HepG2 (cell line): ENCODE data around the gene SMAD7. TPM values are rescaled to one million over a fixed set of nuclear protein-coding genes. Genes with fewer than 3 reads are reported as not detected.

Experiments
- ATAC-seq: fragments of 200-7000 bp; cut with Tn5 transposase; 3 replicates; pipeline ENCODE4 v1.9.1; 2020; ENCODE audit warnings: mild to moderate bottlenecking, moderate library complexity
- BruUV-seq: library from RNA; stranded (reverse); fragments of 400-500 nt; replicated peaks from 2 replicates; lab custom pipeline; 2021; lab: Mats Ljungman, UMichigan
- CTCF ChIA-PET: fragments of 300-600 bp; formaldehyde crosslinking; extraction: SDS; loops from one replicate; lab custom pipeline; 2021; ENCODE audit warnings: low total read pairs, inconsistent platforms, low intra/inter-chr PET ratio; lab: Yijun Ruan, JAX
- POLR2A ChIA-PET: fragments of 350-600 bp; sonication (Branson Sonifier 250); formaldehyde crosslinking; loops from one replicate; lab custom pipeline; 2020; ENCODE audit warnings: antibody characterized with exemption, inconsistent platforms; lab: Yijun Ruan, JAX
- DNase-seq: peaks from one replicate; pipeline ENCODE4 v3.0.0-alpha.2; 2015; ENCODE audit warnings: low spot score
- FAIRE-seq: peaks from 3 replicates; lab custom pipeline; 2011; peaks lifted over from hg19 to GRCh38; lab: Jason Lieb, UNC
- H2AFZ ChIP-seq: one replicate; pipeline ENCODE4 v1.6.1; 2011; ENCODE audit warnings: low read length, inconsistent platforms
- H3K27ac ChIP-seq: fragments of 300-600 bp; 3 replicates; pipeline ENCODE4 v1.8.0; 2011; ENCODE audit warnings: mixed run types, mild to moderate bottlenecking, mixed read lengths, low read length, inconsistent platforms; ENCODE audit not compliant: insufficient read depth; ENCODE audit errors: extremely low read length
- H3K27me3 ChIP-seq, 2 experiments: fragments of 200-600 bp in 1 of 2; 2 replicates in 1 of 2; 3 replicates in 1 of 2; pipeline versions ENCODE4 v1.6.0 to v1.8.0; 2011; ENCODE audit warnings: low read length in 2 of 2, mild to moderate bottlenecking in 2 of 2, moderate library complexity in 2 of 2, inconsistent platforms in 1 of 2; ENCODE audit not compliant: insufficient read depth in 2 of 2, control insufficient read depth in 1 of 2
- H3K36me3 ChIP-seq, 2 experiments: fragments of 200-600 bp in 1 of 2; replicated peaks in 1 of 2; 2 replicates in 1 of 2; 3 replicates in 1 of 2; pipeline versions ENCODE4 v1.5.1 to v1.8.0; 2011; ENCODE audit warnings: low read length in 2 of 2, inconsistent platforms in 1 of 2; ENCODE audit not compliant: insufficient read depth in 2 of 2, control insufficient read depth in 1 of 2
- H3K4me1 ChIP-seq: 2 replicates; pipeline ENCODE4 v1.5.1; 2012; ENCODE audit warnings: low read length, inconsistent platforms; ENCODE audit not compliant: insufficient read depth
- H3K4me2 ChIP-seq: 2 replicates; pipeline ENCODE4 v1.6.0; 2011; ENCODE audit warnings: low read depth, low read length, inconsistent platforms
- H3K4me3 ChIP-seq, 3 experiments: fragments of 200-600 bp in 1 of 3; sonication (generic), shearing (Covaris generic) in 1 of 3; replicated peaks in 1 of 3; 2 replicates each; pipeline ENCODE4 v1.5.1; 2011 to 2016; ENCODE audit warnings: low read length in 3 of 3, inconsistent platforms in 2 of 3, low read depth in 2 of 3, mild to moderate bottlenecking in 2 of 3, control low read depth in 1 of 3, mixed read lengths in 1 of 3; ENCODE audit not compliant: insufficient read depth in 1 of 3
- H3K79me2 ChIP-seq: one replicate; pipeline ENCODE4 v1.6.1; 2011; ENCODE audit warnings: low read length, inconsistent platforms; ENCODE audit not compliant: insufficient read depth
- H3K9ac ChIP-seq: 2 replicates; pipeline ENCODE4 v1.6.0; 2011; ENCODE audit warnings: mild to moderate bottlenecking, low read depth, low read length, inconsistent platforms; ENCODE audit not compliant: insufficient read depth
- H3K9me3 ChIP-seq: 2 replicates; pipeline ENCODE4 v1.5.1; 2012; ENCODE audit warnings: mild to moderate bottlenecking, low read length
- H4K20me1 ChIP-seq: 2 replicates; pipeline ENCODE4 v1.6.0; 2011; ENCODE audit warnings: inconsistent platforms, mild to moderate bottlenecking, low read length, moderate library complexity; ENCODE audit not compliant: insufficient read depth
- BRCA1 ChIP-seq: sonication (generic); formaldehyde crosslinking; IDR thresholded peaks from 2 replicates; pipeline ENCODE4 v1.4.0; 2020; ENCODE audit warnings: missing genetic modification reagents
- PREB ChIP-seq: sonication (generic); formaldehyde crosslinking; IDR thresholded peaks from 2 replicates; pipeline ENCODE4 v1.4.0; 2020; ENCODE audit warnings: missing genetic modification reagents
- RFX1 ChIP-seq: fragments of 450-650 bp; IDR thresholded peaks from 2 replicates; pipeline ENCODE4 v1.6.1; 2017
- RFX5 ChIP-seq: IDR thresholded peaks from 2 replicates; pipeline ENCODE4 v1.6.1; 2011; ENCODE audit warnings: low read depth, low read length, improper control_type of control experiment
- TCF7 ChIP-seq: sonication (generic); IDR thresholded peaks from 2 replicates; pipeline ENCODE4 v1.6.1; 2016; ENCODE audit warnings: antibody characterized with exemption, low read depth
- ZFP62 ChIP-seq: sonication (generic); formaldehyde crosslinking; IDR thresholded peaks from 2 replicates; pipeline ENCODE4 v1.4.0; 2020; ENCODE audit warnings: missing genetic modification reagents
- ZNF10 ChIP-seq: sonication (generic); formaldehyde crosslinking; IDR thresholded peaks from 2 replicates; pipeline ENCODE4 v1.4.0; 2020; ENCODE audit warnings: mild to moderate bottlenecking, low read depth, missing genetic modification reagents, borderline replicate concordance
- ZNF572 ChIP-seq: sonication (generic); formaldehyde crosslinking; IDR thresholded peaks from 2 replicates; pipeline ENCODE4 v1.5.1; 2020; ENCODE audit warnings: mild to moderate bottlenecking, missing genetic modification reagents
- ZNF644 ChIP-seq: IDR thresholded peaks from 2 replicates; pipeline ENCODE4 v1.6.1; 2016; ENCODE audit warnings: low read depth
- ZNF672 ChIP-seq: sonication (generic); formaldehyde crosslinking; IDR thresholded peaks from 2 replicates; pipeline ENCODE4 v1.8.1; 2022; ENCODE audit warnings: missing genetic modification reagents
- WGBS: methylation state at CpG from one replicate; pipeline ENCODE4 v1.1.6; 2017; ENCODE audit warnings: low lambda C conversion rate; 5-methylcytosine and 5-hydroxymethylcytosine counted together
- in situ Hi-C: cut with HindIII; loops from 2 replicates; pipeline ENCODE4 v1.10.0; 2017; ENCODE audit warnings: low pct_unique_long_range_greater_than_20kb; ENCODE audit not compliant: extremely low pct_ligation_motif_present
- intact Hi-C: fragments of 100-400 bp; cut with micrococcal nuclease; formaldehyde crosslinking; loops from one replicate; pipeline ENCODE4 v1.10.0; 2022; ENCODE audit not compliant: unreplicated experiment
- polyA plus RNA-seq, 8 experiments: library from polyadenylated mRNA; depleted of rRNA in 3 of 8; stranded (reverse) in 7 of 8; unstranded in 1 of 8; fragments of >200 nt; fragmentation: Illumina TruSeq in 4 of 8; extraction: Trizol in 4 of 8; gene quantifications; 2 replicates each; pipeline versions ENCODE4 v1.2.1 to v1.2.3, GENCODE V29; 2011 to 2016; ENCODE audit warnings: low read depth in 4 of 8, missing spikeins in 1 of 8, mixed read lengths in 1 of 8; ENCODE audit not compliant: insufficient read depth in 1 of 8
- total RNA-seq, 5 experiments: library from RNA; depleted of rRNA; stranded (reverse); fragments of >200 nt; fragmentation: Illumina TruSeq; extraction: Trizol; gene quantifications; 2 replicates each; pipeline ENCODE4 v1.2.3, GENCODE V29; 2016; ENCODE audit warnings: low read depth in 1 of 5

The SMAD7 gene
- total and polyA plus RNA-seq, 2 of the 13 experiments (the other 11 are each of a cell fraction or from before 2014, with no cell fraction given), result 17.4 to 24.7 TPM

DNA sequence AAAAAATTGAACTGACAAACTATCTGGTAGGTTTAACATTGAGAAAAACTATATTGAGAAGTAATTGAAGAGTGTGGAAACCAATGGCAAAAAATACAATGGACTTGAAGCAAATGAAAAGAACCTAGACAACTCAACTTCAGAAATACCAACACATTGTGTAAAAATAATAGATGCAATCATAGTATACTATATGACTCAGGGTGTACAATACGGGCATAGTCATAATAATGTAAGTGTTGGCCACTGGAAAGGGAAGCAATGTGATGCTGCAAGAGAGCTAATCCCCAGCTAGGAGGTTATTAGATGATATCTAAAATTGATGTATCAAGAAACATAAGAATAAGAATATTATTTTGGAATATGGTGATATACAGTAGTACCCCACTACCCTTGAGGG, 45.3 kb downstream of the SMAD7 start:
- Histone ChIP-seq H4K20me1 (no peaks in the 10 kb centered on the region), H3K4me3 (no peak overlapping the region), H3K9me3 (no peaks in the 10 kb centered on the region), H3K9ac (no peak overlapping the region), H3K79me2 (peaks cover 4% of the 10 kb centered on the region), H3K4me1 (peaks cover 43% of the 10 kb centered on the region), H3K36me3 (no peaks in the 10 kb centered on the region), H3K27me3 (no peaks in the 10 kb centered on the region), H3K27ac (no peak overlapping the region), H2AFZ (no peak overlapping the region), H3K4me2 (no peak overlapping the region)
- ChIA-PET POLR2A (no interaction called here), CTCF (no interaction called here)
- BruUV-seq, result no TSS peak
- intact Hi-C loops, result no loop called here
- WGBS, result 98% methylated on average over 1 of the region's 1 CpG
- DNase-seq (no peak), FAIRE-seq (no peak), ATAC-seq (no peak)
- in situ Hi-C loops, result no loop called here
- TF ChIP-seq RFX5, result no peak
- no peak for TF ChIP-seq RFX1
- no peak for TF ChIP-seq ZNF644 (CRISPR knock-in tag)
- no peak for TF ChIP-seq BRCA1 (CRISPR knock-in tag)
- TF ChIP-seq ZNF10 (CRISPR knock-in tag), result no peak
- no peak for TF ChIP-seq ZNF672
- no peak for TF ChIP-seq PREB (CRISPR knock-in tag)
- no peak for TF ChIP-seq ZFP62
- no peak for TF ChIP-seq TCF7
- TF ChIP-seq ZNF572, result no peak
